IMR-90 (cell line): Measurements from ENCODE around the gene PRRC2A. TPM values are rescaled to one million over a fixed set of nuclear protein-coding genes. Genes with fewer than 3 reads are reported as not detected.

Source experiments
- ATAC-seq: fragments of 200-7000 bp; cut with Tn5 transposase; 2 replicates; pipeline ENCODE4 v1.9.1; 2020; ENCODE audit warnings: low read depth, mild to moderate bottlenecking, moderate library complexity
- BruUV-seq: library from RNA; stranded (reverse); fragments of 400-500 nt; replicated peaks from 2 replicates; lab custom pipeline; 2021; lab: Mats Ljungman, UMichigan
- CTCF ChIA-PET: fragments of 300-600 bp; formaldehyde crosslinking; extraction: SDS; loops from one replicate; lab custom pipeline; 2021; ENCODE audit warnings: antibody characterized with exemption; lab: Yijun Ruan, JAX
- POLR2A ChIA-PET: fragments of 300-600 bp; sonication (Branson Sonifier 250); formaldehyde crosslinking; loops from one replicate; lab custom pipeline; 2022; ENCODE audit warnings: antibody characterized with exemption; ENCODE audit not compliant: unreplicated experiment; lab: Charles Lee
- DNase-seq: peaks from one replicate; pipeline ENCODE4 v3.0.0; 2013
- H2AFZ ChIP-seq: replicated peaks from 2 replicates; pipeline ENCODE3; 2013; ENCODE audit warnings: low read length, mild to moderate bottlenecking; ENCODE audit not compliant: poor library complexity
- H2AK5ac ChIP-seq: 2 replicates; pipeline ENCODE4 v1.6.1; 2013; ENCODE audit warnings: low read depth, low read length, inconsistent platforms
- H2AK9ac ChIP-seq: replicated peaks from 2 replicates; pipeline ENCODE3; 2013; ENCODE audit warnings: mild to moderate bottlenecking, low read depth, low read length, moderate library complexity; ENCODE audit not compliant: poor library complexity
- H2BK120ac ChIP-seq: 2 replicates; pipeline ENCODE4 v1.6.1; 2013; ENCODE audit warnings: low read depth, low read length, inconsistent platforms
- H2BK15ac ChIP-seq: 3 replicates; pipeline ENCODE4 v1.6.1; 2013; ENCODE audit warnings: low read depth, low read length, inconsistent platforms
- H2BK20ac ChIP-seq: 2 replicates; pipeline ENCODE4 v1.6.1; 2013; ENCODE audit warnings: low read depth, mild to moderate bottlenecking, inconsistent platforms, low read length, moderate library complexity
- H2BK5ac ChIP-seq: 2 replicates; pipeline ENCODE4 v1.6.1; 2013; ENCODE audit warnings: mild to moderate bottlenecking, low read depth, low read length, inconsistent platforms; ENCODE audit not compliant: poor library complexity, severe bottlenecking
- H3K14ac ChIP-seq: replicated peaks from 2 replicates; pipeline ENCODE4 v1.6.1; 2013; ENCODE audit warnings: low read depth, low read length, inconsistent platforms
- H3K18ac ChIP-seq: 2 replicates; pipeline ENCODE4 v1.6.1; 2013; ENCODE audit warnings: low read depth, low read length, control low read depth
- H3K23ac ChIP-seq: 2 replicates; pipeline ENCODE4 v1.6.1; 2013; ENCODE audit warnings: low read depth, low read length, inconsistent platforms
- H3K27ac ChIP-seq: 2 replicates; pipeline ENCODE4 v1.5.1; 2013; ENCODE audit warnings: mild to moderate bottlenecking, control low read depth, low read length; ENCODE audit not compliant: insufficient read depth
- H3K27me3 ChIP-seq: 2 replicates; pipeline ENCODE4 v1.6.1; 2013; ENCODE audit warnings: low read length; ENCODE audit not compliant: control insufficient read depth, insufficient read depth
- H3K36me3 ChIP-seq: 2 replicates; pipeline ENCODE4 v1.6.1; 2013; ENCODE audit warnings: low read length, mixed read lengths; ENCODE audit not compliant: control insufficient read depth, insufficient read depth
- H3K4ac ChIP-seq: 2 replicates; pipeline ENCODE4 v1.6.1; 2013; ENCODE audit warnings: low read depth, low read length, inconsistent platforms
- H3K4me1 ChIP-seq: 2 replicates; pipeline ENCODE4 v1.6.1; 2013; ENCODE audit warnings: low read length, mixed read lengths; ENCODE audit not compliant: control insufficient read depth, insufficient read depth
- H3K4me2 ChIP-seq: 2 replicates; pipeline ENCODE4 v1.6.1; 2013; ENCODE audit warnings: low read depth, mild to moderate bottlenecking, control low read depth, low read length, moderate library complexity
- H3K4me3 ChIP-seq: 2 replicates; pipeline ENCODE4 v1.5.1; 2013; ENCODE audit warnings: low read depth, mild to moderate bottlenecking, control low read depth, low read length, moderate library complexity; ENCODE audit not compliant: insufficient read depth
- H3K56ac ChIP-seq: 2 replicates; pipeline ENCODE4 v1.6.1; 2013; ENCODE audit warnings: low read length, inconsistent platforms; ENCODE audit not compliant: insufficient read depth; ENCODE audit errors: extremely low read depth
- H3K79me1 ChIP-seq, 2 experiments: 2 replicates each; pipeline ENCODE4 v1.6.1; 2013; ENCODE audit warnings: low read length in 2 of 2, inconsistent platforms in 1 of 2, low read depth in 1 of 2
- H3K9ac ChIP-seq: 2 replicates; pipeline ENCODE4 v1.6.1; 2013; ENCODE audit warnings: low read depth, low read length, control low read depth
- H3K9me1 ChIP-seq: 2 replicates; pipeline ENCODE4 v1.6.1; 2013; ENCODE audit warnings: low read length, inconsistent platforms; ENCODE audit not compliant: insufficient read depth
- H3K9me3 ChIP-seq: 2 replicates; pipeline ENCODE4 v1.6.1; 2013; ENCODE audit warnings: low read length; ENCODE audit not compliant: control insufficient read depth, insufficient read depth
- H4K20me1 ChIP-seq: 2 replicates; pipeline ENCODE4 v1.6.1; 2013; ENCODE audit warnings: low read length, inconsistent platforms; ENCODE audit not compliant: insufficient read depth
- H4K5ac ChIP-seq: 2 replicates; pipeline ENCODE4 v1.6.1; 2013; ENCODE audit warnings: mild to moderate bottlenecking, low read depth, low read length, control low read depth
- H4K8ac ChIP-seq, 2 experiments: 2 replicates each; pipeline ENCODE4 v1.6.1; 2013; ENCODE audit warnings: low read depth in 2 of 2, low read length in 2 of 2, control low read depth in 1 of 2, inconsistent platforms in 1 of 2
- H4K91ac ChIP-seq: 2 replicates; pipeline ENCODE4 v1.6.1; 2013; ENCODE audit warnings: low read depth, low read length, inconsistent platforms; ENCODE audit not compliant: insufficient read depth
- CEBPB ChIP-seq: IDR thresholded peaks from 2 replicates; pipeline ENCODE4 v1.6.1; 2012; ENCODE audit warnings: low read depth, low read length, improper control_type of control experiment
- CHD1 ChIP-seq: IDR thresholded peaks from 2 replicates; pipeline ENCODE4 v1.6.1; 2012; ENCODE audit warnings: low read depth, low read length, improper control_type of control experiment
- ELK1 ChIP-seq: fragments of 150-350 bp; IDR thresholded peaks from 2 replicates; pipeline ENCODE4 v1.6.1; 2016; ENCODE audit warnings: low read depth, mild to moderate bottlenecking, low read length, moderate library complexity, borderline replicate concordance
- FOS ChIP-seq: fragments of 150-350 bp; IDR thresholded peaks from 2 replicates; pipeline ENCODE4 v1.6.1; 2016; ENCODE audit warnings: low read depth, low read length
- MAZ ChIP-seq: IDR thresholded peaks from 2 replicates; pipeline ENCODE4 v1.6.1; 2012; ENCODE audit warnings: low read depth, mild to moderate bottlenecking, low read length, improper control_type of control experiment, moderate library complexity, borderline replicate concordance
- MXI1 ChIP-seq: IDR thresholded peaks from 2 replicates; pipeline ENCODE4 v1.6.1; 2012; ENCODE audit warnings: low read depth, mild to moderate bottlenecking, low read length, moderate library complexity, borderline replicate concordance
- POLR2A ChIP-seq: IDR thresholded peaks from 2 replicates; pipeline ENCODE4 v1.6.1; 2012; ENCODE audit warnings: mild to moderate bottlenecking, low read depth, low read length
- RFX5 ChIP-seq: IDR thresholded peaks from 2 replicates; pipeline ENCODE4 v1.8.0; 2012; ENCODE audit warnings: low read depth, mild to moderate bottlenecking, low read length, moderate library complexity
- SMC3 ChIP-seq: fragments of 150-350 bp; IDR thresholded peaks from 2 replicates; pipeline ENCODE4 v1.6.1; 2016; ENCODE audit warnings: low read depth, mild to moderate bottlenecking, antibody characterized with exemption, low read length, moderate library complexity
- USF2 ChIP-seq: fragments of 150-350 bp; IDR thresholded peaks from 2 replicates; pipeline ENCODE4 v1.6.1; 2017; ENCODE audit warnings: mild to moderate bottlenecking, antibody characterized with exemption, low read length, low read depth
- WGBS, 2 experiments: methylation state at CpG; one replicate each; pipeline versions ENCODE4 v1.1.5 to v1.1.7; 2013; ENCODE audit warnings: missing lambda C conversion rate in 2 of 2; ENCODE audit not compliant: insufficient read length in 1 of 2; ENCODE audit errors: extremely low coverage in 2 of 2; 5-methylcytosine and 5-hydroxymethylcytosine counted together
- dilution Hi-C: fragments of 300-500 bp; cut with HindIII; formaldehyde crosslinking; loops from one replicate; pipeline ENCODE4 v1.14.3; 2018; ENCODE audit warnings: low sequenced_read_pairs; ENCODE audit not compliant: unreplicated experiment
- in situ Hi-C: fragments of 300-500 bp; cut with MboI; formaldehyde crosslinking; loops from 3 replicates; pipeline ENCODE4 v1.14.3; 2019; ENCODE audit warnings: low sequenced_read_pairs, inconsistent platforms, mixed read lengths
- intact Hi-C: fragments of 100-400 bp; cut with micrococcal nuclease; formaldehyde crosslinking; loops from 2 replicates; pipeline ENCODE4 v1.10.0; 2022
- polyA plus RNA-seq, 3 experiments: library from polyadenylated mRNA; depleted of rRNA; stranded (reverse); fragments of >200 nt; gene quantifications; 2 replicates each; pipeline ENCODE4 v1.2.3, GENCODE V29; 2012; ENCODE audit warnings: low replicate concordance in 1 of 3
- total RNA-seq: library from RNA; depleted of rRNA; stranded (reverse); fragments of >200 nt; gene quantifications from 2 replicates; pipeline ENCODE4 v1.2.3, GENCODE V29; 2012

Gene PRRC2A
- total and polyA plus RNA-seq, 2 of the 4 experiments (the other 2 are of a cell fraction): 7.7 to 88.6 TPM

- H4K91ac ChIP-seq: peak within 1 kb of the TSS; percentile 86
- intact Hi-C loops (loop anchor here (5.0 kb wide), 1 partner anchor 172 kb away; no protein-coding TSS in a partner anchor), in situ Hi-C loops (no loop called here), dilution Hi-C loops (no loop called here)
- BruUV-seq: no TSS peak
- H2BK15ac ChIP-seq: no peak within 1 kb of the TSS
- H3K9ac ChIP-seq: peak within 1 kb of the TSS; percentile 98
- peak within 1 kb of the TSS; percentile 89 for H2AK5ac ChIP-seq
- no peaks in the 10 kb centered on the region for H3K27me3 ChIP-seq
- peaks cover 26 to 84% of the 10 kb centered on the region in 2 experiments; a peak in 3 of 4 replicates for H3K79me1 ChIP-seq
- H3K14ac ChIP-seq: peak within 1 kb of the TSS; percentile 95
- H2BK20ac ChIP-seq: no peak within 1 kb of the TSS
- peak within 1 kb of the TSS; percentile 78 for H2BK5ac ChIP-seq
- H3K4me1 ChIP-seq: peaks cover 21% of the 10 kb centered on the region
- H3K18ac ChIP-seq: peak within 1 kb of the TSS; percentile 47
- H4K20me1 ChIP-seq: peaks cover 17% of the 10 kb centered on the region
- no peaks in the 10 kb centered on the region for H3K9me3 ChIP-seq
- H4K8ac ChIP-seq: peak within 1 kb of the TSS; percentile 82 to 95
- ATAC-seq (peak; percentile 82), DNase-seq (peak; percentile 75)
- CTCF ChIA-PET: interaction anchor here (0.6 kb wide), 1 partner anchor 114 kb away, joined by 3 read pairs; the partner anchor contains the start of gene ATP6V1G2
- peak within 1 kb of the TSS; percentile 18; the same call in 1 of the 2 replicates for H2BK120ac ChIP-seq
- peak within 1 kb of the TSS; percentile 90 for H3K56ac ChIP-seq
- H3K4ac ChIP-seq: peak within 1 kb of the TSS; percentile 88
- peak within 1 kb of the TSS; percentile 89 for H2AFZ ChIP-seq
- peak within 1 kb of the TSS; percentile 90 for H2AK9ac ChIP-seq
- peak within 1 kb of the TSS; percentile 57 for H3K23ac ChIP-seq
- no peak for TF ChIP-seq MAZ
- no peak for TF ChIP-seq CHD1
- TF ChIP-seq USF2: no peak
- no peak for TF ChIP-seq FOS
- TF ChIP-seq RFX5: no peak
- no peak for TF ChIP-seq ELK1
- peak; percentile 86 for TF ChIP-seq CEBPB
- no peak for TF ChIP-seq SMC3
- TF ChIP-seq MXI1: peak; percentile 24; the same call in 1 of the 2 replicates
- TF ChIP-seq POLR2A: peak; percentile 76
- peak within 1 kb of the TSS; percentile 57 for H4K5ac ChIP-seq
- H3K9me1 ChIP-seq: peaks cover 17% of the 10 kb centered on the region; the same call in 1 of the 2 replicates
- 1% methylated on average over 38 of the region's 52 CpGs; no CpG with 5 or more reads in 1 of the 2 experiments for WGBS, 2 experiments
- peak within 1 kb of the TSS; percentile 92 for H3K4me3 ChIP-seq
- POLR2A ChIA-PET: interaction anchor here (0.5 to 1.2 kb wide), 8 partner anchors 9 to 1758 kb away, joined by 3 to 11 read pairs (median 3); partner anchors contain the start of genes ABHD16A and BAG6
- H3K36me3 ChIP-seq: peaks cover 15% of the 10 kb centered on the region
- peak within 1 kb of the TSS; percentile 93 for H3K27ac ChIP-seq
- peak within 1 kb of the TSS; percentile 87 for H3K4me2 ChIP-seq
These were observed 40.1 kb downstream of the PRRC2A start, which contains the start of gene C6orf47 for GRCh38 chr6:31660381-31661261. TSS of gene C6orf47 (minus strand) at chr6:31660778. CDS start at chr6:31659947, 831 bp downstream.
